ENCODE measurements around the gene SELENOI. TPM values are rescaled to one million over a fixed set of nuclear protein-coding genes. Genes with fewer than 3 reads are reported as not detected.

SELENOI gene
- total and polyA plus RNA-seq, 2 of the 4 experiments (the other 2 are of a cell fraction) = 5.1 to 25.1 TPM

DNA sequence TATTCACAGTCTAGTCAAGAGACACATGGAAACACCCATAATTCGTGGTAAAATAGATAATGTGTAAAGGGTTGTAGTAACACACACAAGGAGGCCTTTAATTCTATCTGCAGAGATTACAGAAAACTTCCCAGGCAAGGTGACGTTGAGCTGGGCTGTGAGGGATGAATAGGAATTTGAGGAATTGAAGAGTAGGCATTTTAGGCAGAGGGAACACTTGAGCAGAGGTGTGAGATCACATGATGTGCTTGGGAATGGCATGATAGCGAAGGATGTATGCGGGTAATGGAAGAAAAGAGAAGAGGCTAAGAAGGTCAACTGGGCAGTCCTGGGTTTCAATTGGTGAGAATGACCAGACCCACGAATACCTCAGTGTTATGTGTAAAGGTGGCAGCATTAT lies 76.0 kb downstream of the SELENOI start:
- Histone ChIP-seq H3K9ac (ENCODE audit: low read depth, low read length) (no peak overlapping the region), H2AK9ac (replicated peaks; ENCODE audit: low read depth, low read length, poor library complexity) (no peak overlapping the region), H3K9me3 (ENCODE audit: control insufficient read depth, insufficient read depth, low read length) (no peaks in the 10 kb centered on the region), H3K4me3 (ENCODE audit: insufficient read depth, low read depth, low read length) (no peak overlapping the region), H4K91ac (ENCODE audit: insufficient read depth, low read depth, low read length) (no peak overlapping the region), H4K5ac (ENCODE audit: low read depth, low read length) (no peak overlapping the region), H3K4ac (ENCODE audit: low read depth, low read length) (no peak overlapping the region), H3K56ac (ENCODE audit: extremely low read depth, insufficient read depth, low read length) (no peak overlapping the region), H3K23ac (ENCODE audit: low read depth, low read length) (no peak overlapping the region), H2BK5ac (ENCODE audit: low read depth, low read length, poor library complexity, severe bottlenecking) (no peak overlapping the region), H2BK20ac (ENCODE audit: low read depth, low read length) (no peak overlapping the region), H3K14ac (replicated peaks; ENCODE audit: low read depth, low read length) (no peak overlapping the region), H2BK15ac (ENCODE audit: low read depth, low read length) (no peak overlapping the region), H3K36me3 (ENCODE audit: control insufficient read depth, insufficient read depth, low read length) (no peaks in the 10 kb centered on the region), H3K27ac (ENCODE audit: insufficient read depth, low read length) (no peak overlapping the region), H2BK120ac (ENCODE audit: low read depth, low read length) (no peak overlapping the region), H3K18ac (ENCODE audit: low read depth, low read length) (no peak overlapping the region), H3K27me3 (ENCODE audit: control insufficient read depth, insufficient read depth, low read length) (peaks cover 20% of the 10 kb centered on the region), H4K20me1 (ENCODE audit: insufficient read depth, low read length) (no peaks in the 10 kb centered on the region), H3K79me1 (ENCODE audit: low read depth in 1 of 2, low read length in 2 of 2) (no peaks in the 10 kb centered on the region), H2AFZ (replicated peaks; ENCODE audit: low read length, poor library complexity) (no peak overlapping the region), H3K4me2 (ENCODE audit: low read depth, low read length) (no peak overlapping the region), H3K9me1 (ENCODE audit: insufficient read depth, low read length) (no peaks in the 10 kb centered on the region), H3K4me1 (ENCODE audit: control insufficient read depth, insufficient read depth, low read length) (no peaks in the 10 kb centered on the region), H2AK5ac (ENCODE audit: low read depth, low read length) (no peak overlapping the region), H4K8ac (ENCODE audit: low read depth in 2 of 2, low read length in 2 of 2) (no peak overlapping the region)
- dilution Hi-C loops (cut with HindIII; ENCODE audit: low sequenced_read_pairs, unreplicated experiment) = no loop called here
- WGBS, 2 experiments (ENCODE audit: extremely low coverage in 2 of 2, insufficient read length in 1 of 2) = 80% methylated on average over 3 of the region's 5 CpGs; no CpG with 5 or more reads in 1 of the 2 experiments
- in situ Hi-C loops (cut with MboI; ENCODE audit: low sequenced_read_pairs) = no loop called here
- no peak for TF ChIP-seq RCOR1 (IDR thresholded peaks at IDR 0.05; ENCODE audit: insufficient replicate concordance, low read length)
- no peak for TF ChIP-seq MXI1 (IDR thresholded peaks at IDR 0.05; ENCODE audit: borderline replicate concordance, low read depth, low read length)
- no peak for TF ChIP-seq RFX5 (IDR thresholded peaks at IDR 0.05; ENCODE audit: low read depth, low read length)
- ChIA-PET CTCF (interaction anchor here (0.6 to 0.7 kb wide), 2 partner anchors 103 to 518 kb away, joined by 3 to 5 read pairs; no protein-coding TSS in a partner anchor), POLR2A (ENCODE audit: unreplicated experiment) (no interaction called here)
- DNase-seq (no peak), ATAC-seq (ENCODE audit: low read depth) (no peak)
- intact Hi-C loops (cut with micrococcal nuclease) = no loop called here
- no TSS peak for BruUV-seq (replicated peaks)
